ENCODE data around the gene CXCL10.
"Not testable (repeated sequence)": the region's sequence is repeated elsewhere in the genome, so short reads cannot be mapped to it uniquely, and the experiment has no call there.

- TF ChIP-seq CTCF, POLR2A, POLR2AphosphoS5, EP300 (IDR thresholded peaks at IDR 0.05): not testable (repeated sequence)
Observed at GRCh38 chr4:76044686-76045085, 21.4 kb upstream of the CXCL10 start.

Data from suprapubic skin (tissue), 4 donors.